ENCODE results near the gene PLCH1. TPM values are rescaled to one million over a fixed set of nuclear protein-coding genes. Genes with fewer than 3 reads are reported as not detected.

PLCH1 gene
- total RNA-seq (under 1 TPM in 1 of 2 donors, not detected in 1; 0.57 TPM), polyA plus RNA-seq (under 1 TPM in 1 of 2 donors, not detected in 1; 0.08 TPM)
- long read RNA-seq, donor 1: 0 reads
- long read RNA-seq, donor 2: 0 reads

GRCh38 chr3:155744626-155745324 is at the start of gene PLCH1:
Gene PLCH1, minus strand, starts transcription at chr3:155745071. Its CDS starts 40,847 bp downstream, at chr3:155704224.
- Histone ChIP-seq H3K4me3 (ENCODE audit: low read length in 2 of 2) (peak within 1 kb of the TSS; percentile 54 to 69), H3K36me3 (ENCODE audit: control insufficient read depth in 1 of 2, insufficient read depth in 2 of 2, low read length in 1 of 2) (no peaks in the 10 kb centered on the region), H3K9me3 (ENCODE audit: control insufficient read depth, low read length) (no peaks in the 10 kb centered on the region), H3K4me1 (ENCODE audit: control insufficient read depth in 1 of 2, insufficient read depth in 2 of 2, low read length in 2 of 2) (no peaks in the 10 kb centered on the region), H3K27me3 (ENCODE audit: control insufficient read depth in 1 of 2, insufficient read depth in 2 of 2, low read length in 1 of 2) (no peaks in the 10 kb centered on the region), H3K27ac (ENCODE audit: low read depth in 1 of 2, low read length in 2 of 2) (no peak within 1 kb of the TSS)
- WGBS, 2 donors: 0 to 1% methylated on average over 33 of the region's 33 CpGs
- intact Hi-C loops (cut with DNase I): no loop called here
- DNase-seq: peak; percentile 78 to 89
- ATAC-seq (ENCODE audit: low FRiP score): peak; percentile 87

GRCh38 chr3:155792532-155792931 is 47.7 kb upstream of the PLCH1 start:
- intact Hi-C loops (cut with DNase I): no loop called here
- no peak overlapping the region for H3K27ac ChIP-seq (ENCODE audit: low read depth in 1 of 2, low read length in 2 of 2)
- no peak for ATAC-seq (ENCODE audit: low FRiP score)
- no peaks in the 10 kb centered on the region for H3K36me3 ChIP-seq (ENCODE audit: control insufficient read depth in 1 of 2, insufficient read depth in 2 of 2, low read length in 1 of 2)
- H3K27me3 ChIP-seq (ENCODE audit: control insufficient read depth in 1 of 2, insufficient read depth in 2 of 2, low read length in 1 of 2): no peaks in the 10 kb centered on the region
- 84 to 96% methylated on average over 1 of the region's 1 CpG for WGBS, 2 donors
- no peak overlapping the region for H3K4me3 ChIP-seq (ENCODE audit: low read length in 2 of 2)
- no peaks in the 10 kb centered on the region for H3K9me3 ChIP-seq (ENCODE audit: control insufficient read depth, low read length)
- H3K4me1 ChIP-seq (ENCODE audit: control insufficient read depth in 1 of 2, insufficient read depth in 2 of 2, low read length in 2 of 2): no peaks in the 10 kb centered on the region
- no peak for DNase-seq

GRCh38 chr3:155791190-155791589 is 46.3 kb upstream of the PLCH1 start:
- no peaks in the 10 kb centered on the region for H3K27me3 ChIP-seq (ENCODE audit: control insufficient read depth in 1 of 2, insufficient read depth in 2 of 2, low read length in 1 of 2)
- DNase-seq: no peak
- intact Hi-C loops (cut with DNase I): no loop called here
- no peak for ATAC-seq (ENCODE audit: low FRiP score)
- no peaks in the 10 kb centered on the region for H3K4me1 ChIP-seq (ENCODE audit: control insufficient read depth in 1 of 2, insufficient read depth in 2 of 2, low read length in 2 of 2)
- no peak overlapping the region for H3K4me3 ChIP-seq (ENCODE audit: low read length in 2 of 2)
- H3K27ac ChIP-seq (ENCODE audit: low read depth in 1 of 2, low read length in 2 of 2): no peak overlapping the region
- H3K36me3 ChIP-seq (ENCODE audit: control insufficient read depth in 1 of 2, insufficient read depth in 2 of 2, low read length in 1 of 2): no peaks in the 10 kb centered on the region
- no peaks in the 10 kb centered on the region for H3K9me3 ChIP-seq (ENCODE audit: control insufficient read depth, low read length)
- 97 to 98% methylated on average over 2 of the region's 2 CpGs for WGBS, 2 donors

GRCh38 chr3:155790272-155790925 is 45.5 kb upstream of the PLCH1 start:
- intact Hi-C loops (cut with DNase I): no loop called here
- 62 to 79% methylated on average over 4 of the region's 4 CpGs for WGBS, 2 donors

GRCh38 chr3:155785662-155786295 is 40.9 kb upstream of the PLCH1 start:
- no peaks in the 10 kb centered on the region for H3K27me3 ChIP-seq (ENCODE audit: control insufficient read depth in 1 of 2, insufficient read depth in 2 of 2, low read length in 1 of 2)
- no peak overlapping the region for H3K27ac ChIP-seq (ENCODE audit: low read depth in 1 of 2, low read length in 2 of 2)
- DNase-seq (no peak), ATAC-seq (ENCODE audit: low FRiP score) (no peak)
- intact Hi-C loops (cut with DNase I): no loop called here
- no peak overlapping the region for H3K4me3 ChIP-seq (ENCODE audit: low read length in 2 of 2)
- H3K36me3 ChIP-seq (ENCODE audit: control insufficient read depth in 1 of 2, insufficient read depth in 2 of 2, low read length in 1 of 2): no peaks in the 10 kb centered on the region
- H3K4me1 ChIP-seq (ENCODE audit: control insufficient read depth in 1 of 2, insufficient read depth in 2 of 2, low read length in 2 of 2): no peaks in the 10 kb centered on the region
- H3K9me3 ChIP-seq (ENCODE audit: control insufficient read depth, low read length): no peaks in the 10 kb centered on the region

More at GRCh38 chr3:155790272-155790925, 45.5 kb upstream of the PLCH1 start:
- Histone ChIP-seq H3K9me3 (ENCODE audit: control insufficient read depth, low read length) (no peaks in the 10 kb centered on the region), H3K27ac (ENCODE audit: low read depth in 1 of 2, low read length in 2 of 2) (no peak overlapping the region), H3K36me3 (ENCODE audit: control insufficient read depth in 1 of 2, insufficient read depth in 2 of 2, low read length in 1 of 2) (no peaks in the 10 kb centered on the region), H3K27me3 (ENCODE audit: control insufficient read depth in 1 of 2, insufficient read depth in 2 of 2, low read length in 1 of 2) (no peaks in the 10 kb centered on the region), H3K4me3 (ENCODE audit: low read length in 2 of 2) (no peak overlapping the region), H3K4me1 (ENCODE audit: control insufficient read depth in 1 of 2, insufficient read depth in 2 of 2, low read length in 2 of 2) (no peaks in the 10 kb centered on the region)
- DNase-seq (no peak), ATAC-seq (ENCODE audit: low FRiP score) (no peak)

- Histone ChIP-seq H3K9me3 (ENCODE audit: control insufficient read depth, low read length) (no peaks in the 10 kb centered on the region), H3K4me3 (ENCODE audit: low read length in 2 of 2) (no peak overlapping the region), H3K4me1 (ENCODE audit: control insufficient read depth in 1 of 2, insufficient read depth in 2 of 2, low read length in 2 of 2) (no peaks in the 10 kb centered on the region), H3K27ac (ENCODE audit: low read depth in 1 of 2, low read length in 2 of 2) (no peak overlapping the region), H3K36me3 (ENCODE audit: control insufficient read depth in 1 of 2, insufficient read depth in 2 of 2, low read length in 1 of 2) (no peaks in the 10 kb centered on the region), H3K27me3 (ENCODE audit: control insufficient read depth in 1 of 2, insufficient read depth in 2 of 2, low read length in 1 of 2) (no peaks in the 10 kb centered on the region)
- no peak for DNase-seq
- 96 to 98% methylated on average over 1 of the region's 1 CpG for WGBS, 2 donors
- intact Hi-C loops (cut with DNase I): no loop called here
- no peak for ATAC-seq (ENCODE audit: low FRiP score)
These were observed 37.6 kb upstream of the PLCH1 start for GRCh38 chr3:155782390-155782953.

GRCh38 chr3:155780291-155780690 is 35.4 kb upstream of the PLCH1 start:
- Histone ChIP-seq H3K27ac (ENCODE audit: low read depth in 1 of 2, low read length in 2 of 2) (no peak overlapping the region), H3K27me3 (ENCODE audit: control insufficient read depth in 1 of 2, insufficient read depth in 2 of 2, low read length in 1 of 2) (no peaks in the 10 kb centered on the region), H3K36me3 (ENCODE audit: control insufficient read depth in 1 of 2, insufficient read depth in 2 of 2, low read length in 1 of 2) (no peaks in the 10 kb centered on the region), H3K4me3 (ENCODE audit: low read length in 2 of 2) (no peak overlapping the region), H3K9me3 (ENCODE audit: control insufficient read depth, low read length) (no peaks in the 10 kb centered on the region), H3K4me1 (ENCODE audit: control insufficient read depth in 1 of 2, insufficient read depth in 2 of 2, low read length in 2 of 2) (no peaks in the 10 kb centered on the region)
- ATAC-seq (ENCODE audit: low FRiP score) (no peak), DNase-seq (no peak)
- intact Hi-C loops (cut with DNase I): no loop called here

- H3K9me3 ChIP-seq (ENCODE audit: control insufficient read depth, low read length): no peaks in the 10 kb centered on the region
- ATAC-seq (ENCODE audit: low FRiP score): no peak
- peaks cover 0 to 2% of the 10 kb centered on the region in 2 donors for H3K36me3 ChIP-seq (ENCODE audit: control insufficient read depth in 1 of 2, insufficient read depth in 2 of 2, low read length in 1 of 2)
- DNase-seq: no peak
- H3K27me3 ChIP-seq (ENCODE audit: control insufficient read depth in 1 of 2, insufficient read depth in 2 of 2, low read length in 1 of 2): no peaks in the 10 kb centered on the region
- no peak overlapping the region for H3K27ac ChIP-seq (ENCODE audit: low read depth in 1 of 2, low read length in 2 of 2)
- no peak overlapping the region for H3K4me3 ChIP-seq (ENCODE audit: low read length in 2 of 2)
- H3K4me1 ChIP-seq (ENCODE audit: control insufficient read depth in 1 of 2, insufficient read depth in 2 of 2, low read length in 2 of 2): no peaks in the 10 kb centered on the region
- intact Hi-C loops (cut with DNase I): no loop called here
These were observed 33.6 kb upstream of the PLCH1 start for GRCh38 chr3:155778462-155778861.
